CD14-positive monocyte (primary cell): ENCODE data around the gene NOTCH3. TPM values are rescaled to one million over a fixed set of nuclear protein-coding genes. Genes with fewer than 3 reads are reported as not detected.

Experiments used
- DNase-seq, 3 donors: peaks; one replicate each; pipeline ENCODE4 v3.0.0-alpha.2; 2011 to 2022
- H2AFZ ChIP-seq: 2 replicates; pipeline ENCODE4 v1.6.0; 2012; ENCODE audit warnings: mild to moderate bottlenecking, low read depth, low read length, inconsistent platforms; ENCODE audit not compliant: insufficient read depth, poor library complexity, severe bottlenecking
- H3K27ac ChIP-seq, 2 donors: 1 replicate in 1 of 2; 2 replicates in 1 of 2; pipeline ENCODE4 v1.5.1; 2012 to 2013; ENCODE audit warnings: low read length in 2 of 2, control low read depth in 1 of 2, inconsistent platforms in 1 of 2, low read depth in 1 of 2, mild to moderate bottlenecking in 1 of 2
- H3K27me3 ChIP-seq, 2 donors: one replicate each; pipeline versions ENCODE4 v1.6.0 to v1.6.1; 2011 to 2013; ENCODE audit warnings: low read length in 2 of 2; ENCODE audit not compliant: control insufficient read depth in 2 of 2, insufficient read depth in 2 of 2
- H3K36me3 ChIP-seq, 2 donors: replicated peaks in 1 of 2; 1 replicate in 1 of 2; 2 replicates in 1 of 2; pipeline versions ENCODE4 v1.5.1 to v1.6.1; 2012 to 2013; ENCODE audit warnings: low read length in 2 of 2, control low read depth in 1 of 2, inconsistent platforms in 1 of 2, mild to moderate bottlenecking in 1 of 2; ENCODE audit not compliant: insufficient read depth in 2 of 2, control insufficient read depth in 1 of 2
- H3K4me1 ChIP-seq, 2 donors: 1 replicate in 1 of 2; 2 replicates in 1 of 2; pipeline versions ENCODE4 v1.5.1 to v1.6.1; 2012 to 2013; ENCODE audit warnings: low read length in 2 of 2, control low read depth in 1 of 2, inconsistent platforms in 1 of 2, mild to moderate bottlenecking in 1 of 2, moderate library complexity in 1 of 2; ENCODE audit not compliant: insufficient read depth in 2 of 2, control insufficient read depth in 1 of 2
- H3K4me2 ChIP-seq: replicated peaks from 2 replicates; pipeline ENCODE3; 2012; ENCODE audit warnings: low read length, moderate library complexity, mild to moderate bottlenecking; ENCODE audit not compliant: poor library complexity, severe bottlenecking; ENCODE audit errors: extremely low read depth
- H3K4me3 ChIP-seq, 3 experiments: fragments of 200-600 bp in 1 of 3; sonication (generic) in 1 of 3; replicated peaks in 1 of 3; 1 replicate in 2 of 3; 2 replicates in 1 of 3; pipeline ENCODE4 v1.5.1; 2011 to 2013; ENCODE audit warnings: low read length in 3 of 3, mild to moderate bottlenecking in 3 of 3, control low read depth in 2 of 3, low read depth in 2 of 3, inconsistent platforms in 1 of 3, moderate library complexity in 1 of 3
- H3K79me2 ChIP-seq: 2 replicates; pipeline ENCODE4 v1.6.0; 2012; ENCODE audit warnings: mild to moderate bottlenecking, control low read depth, inconsistent platforms, low read length, moderate library complexity; ENCODE audit not compliant: insufficient read depth
- H3K9ac ChIP-seq: 2 replicates; pipeline ENCODE4 v1.6.0; 2017; ENCODE audit warnings: low read length, mild to moderate bottlenecking; ENCODE audit not compliant: insufficient read depth, poor library complexity, severe bottlenecking
- H3K9me3 ChIP-seq, 2 donors: replicated peaks in 1 of 2; 1 replicate in 1 of 2; 2 replicates in 1 of 2; pipeline versions ENCODE4 v1.5.1 to v1.6.1; 2012 to 2013; ENCODE audit warnings: low read length in 2 of 2, control low read depth in 1 of 2; ENCODE audit not compliant: control insufficient read depth in 1 of 2, insufficient read depth in 1 of 2
- H4K20me1 ChIP-seq: 2 replicates; pipeline ENCODE4 v1.6.0; 2012; ENCODE audit warnings: mild to moderate bottlenecking, low read length, control low read depth, moderate library complexity; ENCODE audit not compliant: insufficient read depth
- H3K27ac Mint-ChIP-seq, 7 donors: one replicate each; pipeline ENCODE4 v1.8.0; 2020; ENCODE audit warnings: mild to moderate bottlenecking in 7 of 7, mixed read lengths in 7 of 7, moderate library complexity in 6 of 7, inconsistent platforms in 2 of 7
- H3K27me3 Mint-ChIP-seq, 3 donors: one replicate each; pipeline ENCODE4 v1.8.0; 2021 to 2022; ENCODE audit warnings: low read depth in 3 of 3, mild to moderate bottlenecking in 3 of 3, mixed read lengths in 3 of 3, moderate library complexity in 3 of 3, inconsistent platforms in 1 of 3
- H3K36me3 Mint-ChIP-seq, 2 donors: one replicate each; pipeline ENCODE4 v1.8.0; 2020; ENCODE audit warnings: mixed read lengths in 2 of 2, inconsistent platforms in 1 of 2, mild to moderate bottlenecking in 1 of 2
- H3K4me1 Mint-ChIP-seq: one replicate; pipeline ENCODE4 v1.8.0; 2020; ENCODE audit warnings: mild to moderate bottlenecking, mixed read lengths
- H3K4me3 Mint-ChIP-seq, 2 donors: one replicate each; pipeline ENCODE4 v1.8.0; 2020; ENCODE audit warnings: mild to moderate bottlenecking in 2 of 2, mixed read lengths in 2 of 2, moderate library complexity in 1 of 2
- H3K9me3 Mint-ChIP-seq, 7 donors: one replicate each; pipeline ENCODE4 v1.8.0; 2020 to 2022; ENCODE audit warnings: mixed read lengths in 7 of 7, mild to moderate bottlenecking in 6 of 7, moderate library complexity in 6 of 7, inconsistent platforms in 2 of 7
- CTCF ChIP-seq: fragments of 200-600 bp; IDR thresholded peaks from one replicate; pipeline ENCODE4 v1.8.0; 2022; ENCODE audit warnings: antibody characterized with exemption, mild to moderate bottlenecking
- WGBS: methylation state at CpG from one replicate; pipeline ENCODE4 v1.1.5; 2013; ENCODE audit warnings: missing lambda C conversion rate; ENCODE audit not compliant: insufficient coverage; 5-methylcytosine and 5-hydroxymethylcytosine counted together
- intact Hi-C, 2 donors: fragments of 100-400 bp; cut with micrococcal nuclease; formaldehyde crosslinking; loops; one replicate each; pipeline versions ENCODE4 v1.15.0 to v1.15.1; 2023
- polyA plus RNA-seq, 3 donors: library from polyadenylated mRNA; depleted of rRNA in 1 of 3; unstranded in 2 of 3; stranded (reverse) in 1 of 3; fragments of 300-500 nt in 2 of 3; fragments of >200 nt in 1 of 3; fragmentation: Illumina TruSeq in 2 of 3; gene quantifications; 1 replicate in 2 of 3; 2 replicates in 1 of 3; pipeline ENCODE4 v1.2.3, GENCODE V29; 2012 to 2021

The NOTCH3 gene
- polyA plus RNA-seq, 3 donors = 0.05 to 0.51 TPM; not detected in 1

GRCh38 chr19:15241259-15241910 lies 40.6 kb upstream of the NOTCH3 start:
- DNase-seq = no peak
- H3K9me3 ChIP-seq = no peaks in the 10 kb centered on the region
- H3K4me2 ChIP-seq = no peak overlapping the region
- no peaks in the 10 kb centered on the region for H3K79me2 ChIP-seq
- H3K4me3 ChIP-seq = no peak overlapping the region
- peaks cover 67 to 95% of the 10 kb centered on the region in 2 donors for H3K36me3 Mint-ChIP-seq
- H3K9ac ChIP-seq = no peak overlapping the region
- H3K27ac ChIP-seq = peak overlapping the region in 1 of 2 donors; percentile 45
- peaks cover 83 to 91% of the 10 kb centered on the region in 2 donors for H3K36me3 ChIP-seq
- H3K27ac Mint-ChIP-seq = peak overlapping the region in 2 of 7 donors; percentile 31 to 41
- H3K27me3 ChIP-seq = no peaks in the 10 kb centered on the region
- no peak overlapping the region for H2AFZ ChIP-seq
- WGBS = 97% methylated on average over 7 of the region's 9 CpGs
- no peaks in the 10 kb centered on the region for H3K4me1 Mint-ChIP-seq
- intact Hi-C loops = no loop called here
- no peak overlapping the region for H3K4me3 Mint-ChIP-seq
- peaks cover 0 to 2% (median 0%) of the 10 kb centered on the region in 7 donors for H3K9me3 Mint-ChIP-seq
- peaks cover 66% of the 10 kb centered on the region for H4K20me1 ChIP-seq
- no peaks in the 10 kb centered on the region for H3K4me1 ChIP-seq
- H3K27me3 Mint-ChIP-seq = peaks cover 1 to 2% (median 2%) of the 10 kb centered on the region in 3 donors
- no peak for TF ChIP-seq CTCF

- Histone ChIP-seq H4K20me1 (peaks cover 65% of the 10 kb centered on the region), H3K27ac (peak overlapping the region in 1 of 2 donors; percentile 5), H3K4me2 (no peak overlapping the region), H3K27me3 (no peaks in the 10 kb centered on the region), H3K79me2 (no peaks in the 10 kb centered on the region), H3K4me1 (no peaks in the 10 kb centered on the region), H3K9ac (no peak overlapping the region), H3K9me3 (no peaks in the 10 kb centered on the region), H2AFZ (no peak overlapping the region), H3K4me3 (no peak overlapping the region), H3K36me3 (peaks cover 81 to 91% of the 10 kb centered on the region in 2 donors)
- intact Hi-C loops = no loop called here
- no peak for DNase-seq
- Mint-ChIP-seq H3K27me3 (peaks cover 2 to 4% (median 4%) of the 10 kb centered on the region in 3 donors), H3K36me3 (peaks cover 66 to 94% of the 10 kb centered on the region in 2 donors), H3K9me3 (peaks cover 0 to 2% (median 0%) of the 10 kb centered on the region in 7 donors), H3K4me1 (no peaks in the 10 kb centered on the region), H3K4me3 (no peak overlapping the region), H3K27ac (peak overlapping the region in 1 of 7 donors; percentile 25)
- WGBS = 98% methylated on average over 8 of the region's 9 CpGs
- TF ChIP-seq CTCF = no peak
These were observed 39.7 kb upstream of the NOTCH3 start for GRCh38 chr19:15240515-15240914.
